ENCODE results near the gene BCAM.

Gene BCAM

GRCh38 chr19:44796701-44797115 lies 12.2 kb upstream of the BCAM start:
- H3K27ac ChIP-seq (ENCODE audit: extremely low read depth, low read depth, low read length) = no peak overlapping the region
- no peaks in the 10 kb centered on the region for H3K9me3 ChIP-seq (ENCODE audit: control insufficient read depth, insufficient read depth, low read depth, low read length)
- H3K36me3 ChIP-seq (ENCODE audit: control insufficient read depth in 2 of 2, insufficient read depth in 1 of 2, low read length in 2 of 2) = no peaks in the 10 kb centered on the region
- ChIA-PET POLR2A (interaction anchor here (0.6 to 1.0 kb wide), 3 partner anchors 12 to 153 kb away, joined by 3 to 8 read pairs (median 3); partner anchors contain the start of genes BCAM and PVR), CTCF (interaction anchor here (0.6 to 3.2 kb wide), 6 partner anchors 11 to 118 kb away, joined by 3 to 32 read pairs (median 4); partner anchors contain the start of genes BCAM and NECTIN2)
- TF ChIP-seq ZNF394 (tag by site-specific recombination; IDR thresholded peaks at IDR 0.05; ENCODE audit: borderline replicate concordance) (no peak), ZNF645 (tag by site-specific recombination; IDR thresholded peaks at IDR 0.05) (no peak), SCRT2 (tag by site-specific recombination; IDR thresholded peaks at IDR 0.05) (no peak), ZIC2 (tag by site-specific recombination; IDR thresholded peaks at IDR 0.05) (peak; percentile 59), MEIS1 (CRISPR knock-in tag; IDR thresholded peaks at IDR 0.05; ENCODE audit: borderline replicate concordance) (no peak), PRDM4 (tag by site-specific recombination; IDR thresholded peaks at IDR 0.05) (no peak), ZNF707 (tag by site-specific recombination; IDR thresholded peaks at IDR 0.05) (no peak), ZNF701 (tag by site-specific recombination; IDR thresholded peaks at IDR 0.05) (no peak)
- no peak overlapping the region for H3K4me3 ChIP-seq (ENCODE audit: low read depth, low read length)
- no peaks in the 10 kb centered on the region; the same call in 1 of the 2 replicates for H3K4me1 ChIP-seq (ENCODE audit: control insufficient read depth, insufficient read depth, low read length)

- POLR2A ChIA-PET = no interaction called here
- CTCF ChIA-PET = interaction anchor here (0.6 to 3.2 kb wide), 6 partner anchors 15 to 82 kb away, joined by 3 to 32 read pairs (median 5); partner anchors contain the start of gene NECTIN2
- H3K27ac ChIP-seq (ENCODE audit: extremely low read depth, low read depth, low read length) = no peak overlapping the region
These were observed 9.1 kb upstream of the BCAM start for GRCh38 chr19:44799627-44800346.

More at GRCh38 chr19:44799627-44800346, 9.1 kb upstream of the BCAM start:
- no peaks in the 10 kb centered on the region; the same call in 1 of the 2 replicates for H3K4me1 ChIP-seq (ENCODE audit: control insufficient read depth, insufficient read depth, low read length)
- TF ChIP-seq PRDM10 (tag by site-specific recombination; IDR thresholded peaks at IDR 0.05) (no peak), ZBTB21 (tag by site-specific recombination; IDR thresholded peaks at IDR 0.05) (no peak), PRDM1 (tag by site-specific recombination; IDR thresholded peaks at IDR 0.05) (peak; percentile 98), ZNF10 (tag by site-specific recombination; IDR thresholded peaks at IDR 0.05) (no peak), ZNF707 (tag by site-specific recombination; IDR thresholded peaks at IDR 0.05) (no peak), ZNF366 (tag by site-specific recombination; conservative IDR thresholded peaks at IDR 0.05) (peak; percentile 95), SP2 (tag by site-specific recombination; IDR thresholded peaks at IDR 0.05) (no peak), ZNF76 (tag by site-specific recombination; IDR thresholded peaks at IDR 0.05; ENCODE audit: borderline replicate concordance, low read depth) (no peak), ZNF146 (tag by site-specific recombination; IDR thresholded peaks at IDR 0.05) (no peak)
- H3K9me3 ChIP-seq (ENCODE audit: control insufficient read depth, insufficient read depth, low read depth, low read length) = no peaks in the 10 kb centered on the region
- no peaks in the 10 kb centered on the region for H3K36me3 ChIP-seq (ENCODE audit: control insufficient read depth in 2 of 2, insufficient read depth in 1 of 2, low read length in 2 of 2)
- H3K4me3 ChIP-seq (ENCODE audit: low read depth, low read length) = no peak overlapping the region

Measured in HEK293 (cell line).